Astrocyte of the spinal cord (primary cell): ENCODE results near the gene CTNS.

ENCODE experiments used
- DNase-seq: peaks from one replicate; pipeline ENCODE4 v3.0.0; 2011; ENCODE audit warnings: low read depth, low spot score
- H3K4me3 ChIP-seq: 2 replicates; pipeline ENCODE4 v1.5.1; 2011; ENCODE audit warnings: low read depth, mild to moderate bottlenecking, low read length, moderate library complexity
- in situ Hi-C: cut with HindIII; loops from 2 replicates; pipeline ENCODE4 v1.10.0; 2017; ENCODE audit warnings: low sequenced_read_pairs
- TF ChIP-seq, protein P1 (sequence below): IDR thresholded peaks from 2 replicates; pipeline ENCODE4 v1.5.1; 2012; ENCODE audit warnings: low read depth, mild to moderate bottlenecking, low read length, inconsistent platforms

Gene CTNS

DNA sequence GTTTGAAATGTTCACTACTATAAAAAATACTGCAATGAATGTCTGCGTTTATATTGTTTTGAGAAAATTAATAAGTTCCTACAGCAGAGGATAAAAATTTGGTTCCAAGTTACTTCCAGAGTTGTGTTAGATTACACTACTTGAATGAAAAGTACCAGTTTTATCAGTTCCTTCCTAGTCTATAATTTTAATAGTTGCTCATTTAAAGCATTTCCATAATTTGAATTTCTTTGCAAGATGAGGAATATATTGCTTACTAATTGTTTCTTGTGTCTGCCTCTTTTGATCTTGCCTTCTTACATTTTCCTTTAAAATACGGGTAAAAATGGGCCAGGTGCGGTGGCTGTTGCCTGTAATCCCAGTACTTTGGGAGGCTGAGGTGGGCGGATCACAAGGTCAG is 36.0 kb downstream of the CTNS start:
- no peak overlapping the region for H3K4me3 ChIP-seq
- in situ Hi-C loops = no loop called here
- TF ChIP-seq, protein P1, sequence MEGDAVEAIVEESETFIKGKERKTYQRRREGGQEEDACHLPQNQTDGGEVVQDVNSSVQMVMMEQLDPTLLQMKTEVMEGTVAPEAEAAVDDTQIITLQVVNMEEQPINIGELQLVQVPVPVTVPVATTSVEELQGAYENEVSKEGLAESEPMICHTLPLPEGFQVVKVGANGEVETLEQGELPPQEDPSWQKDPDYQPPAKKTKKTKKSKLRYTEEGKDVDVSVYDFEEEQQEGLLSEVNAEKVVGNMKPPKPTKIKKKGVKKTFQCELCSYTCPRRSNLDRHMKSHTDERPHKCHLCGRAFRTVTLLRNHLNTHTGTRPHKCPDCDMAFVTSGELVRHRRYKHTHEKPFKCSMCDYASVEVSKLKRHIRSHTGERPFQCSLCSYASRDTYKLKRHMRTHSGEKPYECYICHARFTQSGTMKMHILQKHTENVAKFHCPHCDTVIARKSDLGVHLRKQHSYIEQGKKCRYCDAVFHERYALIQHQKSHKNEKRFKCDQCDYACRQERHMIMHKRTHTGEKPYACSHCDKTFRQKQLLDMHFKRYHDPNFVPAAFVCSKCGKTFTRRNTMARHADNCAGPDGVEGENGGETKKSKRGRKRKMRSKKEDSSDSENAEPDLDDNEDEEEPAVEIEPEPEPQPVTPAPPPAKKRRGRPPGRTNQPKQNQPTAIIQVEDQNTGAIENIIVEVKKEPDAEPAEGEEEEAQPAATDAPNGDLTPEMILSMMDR = no peak
- no peak for DNase-seq

DNA sequence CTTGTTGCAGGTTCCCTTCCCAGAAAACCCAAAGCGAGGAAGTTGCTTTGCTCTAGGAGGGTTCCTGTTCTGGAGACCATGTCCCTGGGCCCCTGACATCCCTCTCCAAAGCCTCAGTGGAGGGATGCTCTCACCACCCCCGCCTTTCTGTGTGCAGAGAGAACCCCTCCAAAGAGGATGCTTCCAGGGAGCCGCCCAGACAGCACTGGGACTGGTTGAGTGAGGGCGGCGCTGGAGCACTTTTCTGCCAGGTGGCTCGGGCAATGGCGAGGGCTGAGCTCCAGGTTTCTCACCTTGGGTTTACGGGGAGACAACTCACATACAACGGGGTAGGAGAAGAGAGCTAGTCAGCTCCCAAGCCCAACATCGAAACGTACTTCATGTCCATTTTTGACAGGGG is 39.3 kb downstream of the CTNS start:
- TF ChIP-seq, protein P1 = no peak
- in situ Hi-C loops = no loop called here
- no peak overlapping the region for H3K4me3 ChIP-seq
- DNase-seq = no peak

DNA sequence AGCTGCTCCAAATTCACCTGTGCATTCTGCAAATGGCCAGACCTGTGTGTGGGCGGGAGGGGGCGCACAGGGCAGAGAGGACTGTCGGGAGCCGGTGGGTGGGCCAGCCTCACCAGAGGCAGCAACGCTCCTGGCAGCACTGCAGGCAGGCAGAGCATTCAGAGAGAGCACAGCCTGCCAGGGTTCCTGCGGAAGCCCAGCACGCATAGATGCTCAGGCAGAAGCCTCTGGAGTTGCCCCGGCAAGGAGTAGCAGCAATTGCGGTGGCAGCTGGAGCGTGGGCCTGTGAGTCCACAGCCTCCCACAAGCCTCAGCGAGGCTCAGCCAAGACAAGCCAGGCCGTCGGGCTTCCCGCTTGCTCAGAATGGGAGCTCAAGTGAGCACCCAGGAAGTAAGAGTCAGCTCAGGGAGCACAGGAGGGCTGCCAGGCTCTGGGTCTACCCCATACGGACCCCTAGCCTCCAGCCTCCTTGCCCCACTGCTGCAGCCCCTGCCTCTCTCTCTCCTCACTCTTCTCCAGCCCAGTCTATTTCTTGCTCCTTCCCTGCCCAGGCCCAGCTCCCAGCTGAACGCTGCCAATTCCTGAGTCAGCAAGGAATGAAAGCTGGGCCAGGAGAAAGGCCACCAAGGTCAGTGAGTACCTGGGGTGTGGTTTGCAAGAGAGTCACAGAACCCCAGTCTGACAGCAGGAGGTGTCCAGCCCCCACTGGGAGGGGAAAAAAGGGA is 41.7 kb downstream of the CTNS start:
- in situ Hi-C loops = no loop called here

DNA sequence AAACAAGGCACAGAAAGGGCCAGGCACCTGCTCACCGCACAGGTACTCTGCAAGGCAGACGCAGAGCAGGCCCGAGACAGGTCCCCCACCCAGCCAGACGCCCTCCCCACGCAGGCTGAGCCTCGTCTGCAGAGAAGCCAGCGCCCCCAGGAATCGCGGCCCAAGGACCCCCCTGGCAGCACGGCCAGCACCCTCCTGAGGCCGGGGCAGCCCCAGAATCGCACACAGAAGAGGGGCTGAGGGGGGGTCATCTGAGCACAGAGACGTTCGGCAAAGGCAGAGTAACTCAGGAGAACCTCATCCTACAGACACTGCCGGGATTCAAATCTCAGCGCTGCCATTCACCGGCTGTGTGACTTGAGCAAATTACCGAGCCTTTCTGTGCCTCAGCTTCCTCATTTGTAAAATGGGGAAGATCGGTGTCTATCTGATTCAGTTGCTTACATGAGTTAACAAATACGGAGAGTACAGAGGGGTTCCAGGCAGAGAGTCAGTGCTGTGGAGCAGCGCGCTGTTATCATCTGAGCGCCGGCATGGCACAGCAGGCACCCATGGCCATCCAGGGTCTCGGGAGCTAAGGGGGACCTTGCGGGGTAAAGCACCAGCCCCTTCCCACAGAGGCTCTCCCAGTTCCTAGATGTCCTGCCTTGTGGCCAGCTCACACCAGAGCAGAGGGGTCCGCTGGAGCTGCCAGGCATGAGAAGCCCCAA is 42.4 kb downstream of the CTNS start:
- in situ Hi-C loops = no loop called here
- no peak for DNase-seq
- no peak overlapping the region for H3K4me3 ChIP-seq
- TF ChIP-seq, protein P1 = no peak

More for the DNA sequence above, 41.7 kb downstream of the CTNS start:
- peak; percentile 40 for DNase-seq
- TF ChIP-seq, protein P1 = no peak
- no peak overlapping the region for H3K4me3 ChIP-seq

DNA sequence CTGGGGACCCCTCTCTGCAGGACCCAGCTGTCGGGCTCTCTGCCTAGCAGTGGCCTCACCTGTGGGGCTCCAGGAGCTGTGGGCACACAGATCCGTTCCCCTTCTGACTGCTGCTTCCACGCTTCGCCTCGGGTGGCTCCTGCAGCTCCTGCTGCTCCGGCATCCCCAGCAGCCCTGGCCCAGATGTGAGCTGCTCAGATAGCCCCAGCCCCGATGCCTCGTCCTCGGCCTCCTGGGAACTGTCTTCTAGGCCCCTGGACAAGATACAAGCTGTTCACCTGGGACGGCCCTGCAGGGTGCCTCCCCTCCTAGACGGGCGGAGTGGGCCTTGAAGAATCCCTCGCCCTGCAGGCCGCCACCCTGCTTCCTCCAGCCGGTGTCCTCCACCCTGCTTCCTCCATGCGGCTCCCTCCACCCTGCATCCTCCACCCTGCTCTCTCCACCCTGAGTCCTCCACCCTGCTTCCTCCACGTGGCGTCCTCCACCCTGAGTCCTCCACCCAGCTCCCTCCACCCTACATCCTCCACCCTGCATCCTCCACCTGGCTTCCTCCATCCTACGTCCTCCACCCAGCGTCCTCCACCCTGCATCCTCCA is 43.1 kb downstream of the CTNS start:
- in situ Hi-C loops = no loop called here
- H3K4me3 ChIP-seq = no peak overlapping the region
- DNase-seq = no peak
- TF ChIP-seq, protein P1 = no peak

DNA sequence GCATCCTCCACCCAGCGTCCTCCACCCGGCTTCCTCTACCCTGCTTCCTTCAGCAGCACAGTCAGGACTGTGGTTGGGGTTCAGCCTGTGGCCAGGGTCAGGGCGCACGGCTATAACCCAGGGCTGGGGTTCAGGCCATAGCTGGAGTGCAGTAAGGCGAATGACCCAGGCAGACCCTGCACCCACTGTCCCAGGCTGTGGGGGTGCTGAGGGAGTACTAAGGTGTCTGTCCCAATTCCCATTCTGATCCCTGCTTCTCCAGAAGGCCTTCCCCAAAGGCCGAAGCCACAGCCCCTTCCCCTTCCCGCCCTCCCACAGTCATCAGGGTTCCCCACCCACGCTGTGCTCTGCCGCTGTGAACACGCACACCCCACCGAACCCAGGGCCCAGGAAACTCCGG is 44.5 kb downstream of the CTNS start:
- no peak for DNase-seq
- in situ Hi-C loops = no loop called here
- TF ChIP-seq, protein P1 = no peak
- no peak overlapping the region for H3K4me3 ChIP-seq
